Activated naive CD8-positive, alpha-beta T cell treated with anti-CD3 and anti-CD28 coated beads, Interleukin-2, amount 10 ng/mL, durations not matched to agents 7 days and 5 days (primary cell): ENCODE data around the gene ATP9B. TPM values are rescaled to one million over a fixed set of nuclear protein-coding genes. Genes with fewer than 3 reads are reported as not detected.

Experiments
- ATAC-seq: fragments of 150-1000 bp; cut with Tn5 transposase; one replicate; pipeline ENCODE4 v1.10.0; 2021; ENCODE audit warnings: low read depth, moderate library complexity
- POLR2A ChIA-PET: fragments of 350-600 bp; sonication (Branson Sonifier 250); formaldehyde crosslinking; loops from one replicate; lab custom pipeline; 2021; ENCODE audit warnings: antibody characterized with exemption; lab: Charles Lee
- DNase-seq: peaks from one replicate; pipeline ENCODE4 v3.0.0; 2021
- H3K27ac Mint-ChIP-seq: one replicate; pipeline ENCODE4 v1.8.0; 2022; ENCODE audit warnings: mild to moderate bottlenecking, mixed read lengths
- H3K27me3 Mint-ChIP-seq: one replicate; pipeline ENCODE4 v1.8.0; 2022; ENCODE audit warnings: mild to moderate bottlenecking, moderate library complexity, mixed read lengths
- H3K36me3 Mint-ChIP-seq: one replicate; pipeline ENCODE4 v1.8.0; 2021; ENCODE audit warnings: mild to moderate bottlenecking, mixed read lengths
- H3K4me1 Mint-ChIP-seq: one replicate; pipeline ENCODE4 v1.8.0; 2021; ENCODE audit warnings: mixed read lengths
- H3K4me3 Mint-ChIP-seq: one replicate; pipeline ENCODE4 v1.8.0; 2022; ENCODE audit warnings: mild to moderate bottlenecking, moderate library complexity, mixed read lengths
- H3K9me3 Mint-ChIP-seq: one replicate; pipeline ENCODE4 v1.8.0; 2021; ENCODE audit warnings: mixed read lengths
- total RNA-seq, 2 experiments: library from RNA; stranded (reverse); gene quantifications; one replicate each; pipeline ENCODE4 v1.2.3, GENCODE V29; 2021

Gene ATP9B
- total RNA-seq, 2 experiments from 2014 or later = 34.2 to 39.0 TPM

DNA sequence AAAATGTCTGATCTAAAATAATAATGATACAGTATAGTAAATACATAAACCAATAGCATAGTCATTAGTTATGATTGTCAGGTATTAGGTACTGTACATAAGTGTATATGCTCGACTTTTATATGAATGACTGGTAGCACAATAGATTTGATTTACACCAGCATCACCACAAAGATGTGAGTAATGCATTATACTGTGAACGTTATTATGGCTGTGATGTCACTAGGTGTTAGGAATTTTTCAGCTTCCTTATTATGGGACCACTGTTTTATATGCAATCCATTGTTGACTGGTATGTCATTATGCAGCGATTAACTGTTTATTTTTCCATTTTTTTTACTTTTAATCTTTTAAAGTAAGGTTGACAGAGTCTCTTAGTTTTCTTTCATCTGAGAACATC, 23.7 kb downstream of the ATP9B start:
- no peak overlapping the region for H3K4me3 Mint-ChIP-seq
- ATAC-seq (no peak), DNase-seq (no peak)
- H3K36me3 Mint-ChIP-seq = peaks cover 14% of the 10 kb centered on the region
- H3K4me1 Mint-ChIP-seq = peaks cover 7% of the 10 kb centered on the region
- H3K27me3 Mint-ChIP-seq = no peaks in the 10 kb centered on the region
- no peaks in the 10 kb centered on the region for H3K9me3 Mint-ChIP-seq
- no peak overlapping the region for H3K27ac Mint-ChIP-seq
- POLR2A ChIA-PET = no interaction called here

GRCh38 chr18:79093986-79094385, 24.8 kb downstream of the ATP9B start:
- POLR2A ChIA-PET = no interaction called here
- Mint-ChIP-seq H3K4me1 (peaks cover 7% of the 10 kb centered on the region), H3K9me3 (peaks cover 1% of the 10 kb centered on the region)

GRCh38 chr18:79095216-79095615, 26.0 kb downstream of the ATP9B start:
- peaks cover 1% of the 10 kb centered on the region for H3K9me3 Mint-ChIP-seq
- ATAC-seq (no peak), DNase-seq (no peak)
- POLR2A ChIA-PET = no interaction called here
- peaks cover 22% of the 10 kb centered on the region for H3K36me3 Mint-ChIP-seq
- peaks cover 7% of the 10 kb centered on the region for H3K4me1 Mint-ChIP-seq
- no peaks in the 10 kb centered on the region for H3K27me3 Mint-ChIP-seq
- H3K4me3 Mint-ChIP-seq = no peak overlapping the region
- H3K27ac Mint-ChIP-seq = no peak overlapping the region

More at GRCh38 chr18:79093986-79094385, 24.8 kb downstream of the ATP9B start:
- Mint-ChIP-seq H3K27me3 (no peaks in the 10 kb centered on the region), H3K27ac (no peak overlapping the region), H3K36me3 (peaks cover 16% of the 10 kb centered on the region), H3K4me3 (no peak overlapping the region)
- no peak for DNase-seq
- no peak for ATAC-seq

DNA sequence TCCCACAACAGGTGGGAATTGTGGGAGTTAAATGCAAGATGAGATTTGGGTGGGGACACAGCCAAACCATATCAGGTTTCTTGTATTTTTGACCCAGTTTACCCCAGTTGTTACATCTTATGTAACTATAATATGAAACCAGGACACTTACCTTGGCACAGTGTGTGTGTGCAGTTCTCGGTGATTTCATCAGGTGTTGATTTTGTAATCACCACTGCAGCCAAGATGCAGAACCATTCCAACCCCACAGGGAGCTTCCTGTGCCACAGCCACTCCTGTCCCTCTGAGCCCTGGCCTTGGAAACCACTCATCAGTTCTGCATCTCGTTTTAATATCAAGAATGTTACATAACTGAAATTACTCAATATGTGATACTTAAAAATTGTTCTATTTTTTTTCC, 31.8 kb downstream of the ATP9B start:
- H3K27ac Mint-ChIP-seq = no peak overlapping the region
- peaks cover 9% of the 10 kb centered on the region for H3K4me1 Mint-ChIP-seq
- H3K36me3 Mint-ChIP-seq = peaks cover 38% of the 10 kb centered on the region
- H3K4me3 Mint-ChIP-seq = no peak overlapping the region
- peaks cover 1% of the 10 kb centered on the region for H3K9me3 Mint-ChIP-seq
- no peaks in the 10 kb centered on the region for H3K27me3 Mint-ChIP-seq
- POLR2A ChIA-PET = no interaction called here
- DNase-seq (no peak), ATAC-seq (no peak)

DNA sequence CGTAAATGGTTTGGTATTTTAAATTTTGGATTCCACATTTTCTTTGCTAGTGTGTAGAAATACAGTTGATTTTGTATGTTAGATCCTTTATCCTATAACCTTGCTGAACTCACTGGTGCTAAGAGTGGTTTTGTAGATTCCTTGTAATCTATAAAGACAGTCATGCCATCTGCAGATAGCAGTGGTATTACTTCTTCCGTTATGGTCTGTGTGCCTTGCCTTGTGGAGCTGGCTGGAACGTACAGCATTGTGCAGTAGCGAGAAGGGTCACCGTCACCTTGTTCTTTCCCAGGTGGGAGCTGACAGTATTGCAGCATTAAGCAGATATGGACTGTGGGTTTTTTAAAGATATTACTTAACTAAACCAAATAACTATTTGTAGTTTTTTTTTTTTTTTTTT, 33.7 kb downstream of the ATP9B start:
- Mint-ChIP-seq H3K36me3 (peaks cover 33% of the 10 kb centered on the region), H3K4me3 (no peak overlapping the region), H3K9me3 (peaks cover 1% of the 10 kb centered on the region), H3K27ac (no peak overlapping the region), H3K4me1 (peaks cover 10% of the 10 kb centered on the region), H3K27me3 (no peaks in the 10 kb centered on the region)
- ATAC-seq (no peak), DNase-seq (no peak)
- POLR2A ChIA-PET = no interaction called here

DNA sequence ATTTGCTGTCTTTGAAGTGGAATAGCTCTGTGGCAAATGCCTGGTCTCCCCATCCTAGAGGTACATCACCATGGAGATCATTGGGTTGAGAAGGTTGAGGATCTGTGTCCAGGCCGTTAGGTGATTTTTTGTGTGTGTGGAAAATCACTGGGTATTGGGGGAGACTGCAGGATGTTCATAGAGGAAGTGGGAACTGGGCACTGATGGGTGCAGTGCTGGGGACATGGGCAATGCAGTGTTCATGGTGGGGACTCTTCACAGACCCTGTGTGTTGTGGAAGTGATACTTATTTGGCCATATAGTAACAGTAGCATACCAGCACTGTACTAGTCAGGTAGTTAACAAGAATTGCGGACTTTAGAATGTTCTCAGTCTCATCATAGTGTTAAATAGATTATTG, 34.9 kb downstream of the ATP9B start:
- no peak for DNase-seq
- Mint-ChIP-seq H3K4me3 (no peak overlapping the region), H3K27ac (no peak overlapping the region), H3K4me1 (peaks cover 11% of the 10 kb centered on the region), H3K27me3 (no peaks in the 10 kb centered on the region), H3K36me3 (peaks cover 28% of the 10 kb centered on the region), H3K9me3 (no peaks in the 10 kb centered on the region)
- no peak for ATAC-seq
- POLR2A ChIA-PET = no interaction called here

- Mint-ChIP-seq H3K4me1 (peaks cover 11% of the 10 kb centered on the region), H3K36me3 (peaks cover 22% of the 10 kb centered on the region)
- POLR2A ChIA-PET = no interaction called here
Measured at GRCh38 chr18:79105455-79105854, 36.3 kb downstream of the ATP9B start.

GRCh38 chr18:79106084-79106483, 36.9 kb downstream of the ATP9B start:
- Mint-ChIP-seq H3K9me3 (no peaks in the 10 kb centered on the region), H3K4me1 (peaks cover 11% of the 10 kb centered on the region), H3K36me3 (peaks cover 17% of the 10 kb centered on the region), H3K27ac (no peak overlapping the region), H3K4me3 (no peak overlapping the region), H3K27me3 (no peaks in the 10 kb centered on the region)
- DNase-seq = no peak
- POLR2A ChIA-PET = no interaction called here
- ATAC-seq = no peak

More at GRCh38 chr18:79105455-79105854, 36.3 kb downstream of the ATP9B start:
- DNase-seq = no peak
- no peaks in the 10 kb centered on the region for H3K9me3 Mint-ChIP-seq
- no peak overlapping the region for H3K27ac Mint-ChIP-seq
- no peak overlapping the region for H3K4me3 Mint-ChIP-seq
- no peak for ATAC-seq
- H3K27me3 Mint-ChIP-seq = no peaks in the 10 kb centered on the region

DNA sequence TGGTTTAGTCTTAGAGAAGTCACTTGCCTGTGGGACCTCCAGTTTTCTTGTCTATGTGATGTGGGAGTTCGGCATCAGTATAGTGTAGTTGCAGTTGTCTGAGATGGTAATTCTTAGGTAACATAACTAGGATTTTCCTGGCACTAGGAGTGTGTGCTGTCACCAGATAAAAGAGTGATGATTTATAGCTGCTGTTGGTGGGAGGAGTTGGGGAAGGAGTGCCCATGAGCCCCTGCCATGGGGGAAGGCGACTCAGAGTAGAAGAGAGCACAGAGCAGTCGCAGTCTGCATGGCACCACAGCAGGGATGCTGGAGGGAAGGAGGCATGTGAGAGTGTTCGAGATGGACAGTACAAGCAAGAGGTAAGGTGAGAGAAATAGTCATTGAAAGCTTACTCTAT, 38.7 kb downstream of the ATP9B start:
- POLR2A ChIA-PET = no interaction called here
- no peak overlapping the region for H3K27ac Mint-ChIP-seq
- no peak for DNase-seq
- no peak overlapping the region for H3K4me3 Mint-ChIP-seq
- H3K27me3 Mint-ChIP-seq = no peaks in the 10 kb centered on the region
- no peak for ATAC-seq
- no peaks in the 10 kb centered on the region for H3K9me3 Mint-ChIP-seq
- peaks cover 11% of the 10 kb centered on the region for H3K4me1 Mint-ChIP-seq
- peaks cover 6% of the 10 kb centered on the region for H3K36me3 Mint-ChIP-seq

DNA sequence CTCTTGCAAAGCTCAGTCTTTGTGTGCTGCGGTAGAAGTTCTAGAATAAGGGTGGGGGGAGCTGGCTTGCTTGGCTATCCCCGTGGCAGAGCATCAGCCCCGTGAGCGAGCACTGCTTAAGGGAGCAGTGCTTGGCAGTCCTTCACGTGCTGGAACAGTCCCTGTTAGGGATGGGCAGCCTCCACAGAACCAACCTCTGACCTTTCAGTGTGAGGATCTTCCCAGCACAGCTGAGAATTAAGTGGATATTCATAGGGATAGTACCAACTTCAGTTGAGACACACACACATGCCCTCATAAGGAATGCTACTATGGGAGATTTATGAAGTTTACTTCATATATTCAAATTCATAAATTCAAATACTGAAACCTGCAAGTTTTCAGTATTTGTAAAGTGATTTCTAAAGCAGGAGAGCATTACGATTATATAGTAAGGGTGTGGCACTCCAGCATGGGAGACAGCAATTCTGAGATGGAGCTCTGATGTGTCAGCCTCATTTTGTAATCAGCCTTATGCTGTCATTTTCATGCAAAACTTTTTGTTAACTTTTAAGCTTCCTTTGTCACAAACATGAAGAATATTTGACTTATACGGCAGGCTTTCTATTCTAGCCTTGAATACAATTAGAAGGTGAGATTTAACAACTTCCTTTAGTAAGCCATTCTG, 39.5 kb downstream of the ATP9B start:
- Mint-ChIP-seq H3K4me1 (peaks cover 6% of the 10 kb centered on the region), H3K27ac (no peak overlapping the region), H3K4me3 (no peak overlapping the region), H3K27me3 (no peaks in the 10 kb centered on the region), H3K36me3 (peaks cover 8% of the 10 kb centered on the region), H3K9me3 (no peaks in the 10 kb centered on the region)
- ATAC-seq (no peak), DNase-seq (no peak)
- POLR2A ChIA-PET = interaction anchor here (0.6 kb wide), 1 partner anchor 45 kb away, joined by 3 read pairs; no protein-coding TSS in a partner anchor

GRCh38 chr18:79111483-79111882, 42.3 kb downstream of the ATP9B start:
- POLR2A ChIA-PET = no interaction called here
- Mint-ChIP-seq H3K9me3 (peaks cover 1% of the 10 kb centered on the region), H3K36me3 (peaks cover 16% of the 10 kb centered on the region), H3K4me3 (no peak overlapping the region), H3K27me3 (no peaks in the 10 kb centered on the region), H3K27ac (no peak overlapping the region), H3K4me1 (peaks cover 2% of the 10 kb centered on the region)
- ATAC-seq = no peak
- DNase-seq = no peak

DNA sequence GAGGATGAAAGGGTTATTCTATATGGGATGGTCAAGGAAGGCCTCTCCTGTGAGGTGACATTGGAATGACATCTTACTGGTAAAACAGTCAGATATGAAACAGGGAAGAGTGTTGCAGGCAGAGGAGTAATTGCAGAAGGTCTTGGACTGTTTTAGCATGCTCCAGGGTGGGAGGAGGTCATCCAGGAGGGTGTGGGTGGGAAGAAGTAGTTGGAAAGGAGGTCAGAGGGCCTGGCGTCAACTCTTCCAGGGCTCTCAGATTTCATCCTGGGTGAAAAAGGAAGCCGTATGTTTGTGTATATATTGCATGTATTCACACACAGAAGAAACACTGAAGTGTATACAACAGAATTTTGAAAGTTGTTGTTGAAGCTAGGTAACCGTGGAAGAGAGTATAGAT, 48.2 kb downstream of the ATP9B start:
- H3K4me3 Mint-ChIP-seq = no peak overlapping the region
- ATAC-seq (no peak), DNase-seq (no peak)
- peaks cover 22% of the 10 kb centered on the region for H3K36me3 Mint-ChIP-seq
- no peaks in the 10 kb centered on the region for H3K4me1 Mint-ChIP-seq
- no peaks in the 10 kb centered on the region for H3K27me3 Mint-ChIP-seq
- no peak overlapping the region for H3K27ac Mint-ChIP-seq
- POLR2A ChIA-PET = no interaction called here
- peaks cover 1% of the 10 kb centered on the region for H3K9me3 Mint-ChIP-seq

GRCh38 chr18:79117788-79118187, 48.6 kb downstream of the ATP9B start:
- POLR2A ChIA-PET = no interaction called here
- H3K36me3 Mint-ChIP-seq = peaks cover 24% of the 10 kb centered on the region
- no peak overlapping the region for H3K27ac Mint-ChIP-seq
- H3K27me3 Mint-ChIP-seq = no peaks in the 10 kb centered on the region
- no peak overlapping the region for H3K4me3 Mint-ChIP-seq
- no peak for DNase-seq
- peaks cover 1% of the 10 kb centered on the region for H3K9me3 Mint-ChIP-seq
- no peak for ATAC-seq
- no peaks in the 10 kb centered on the region for H3K4me1 Mint-ChIP-seq

- Mint-ChIP-seq H3K27me3 (no peaks in the 10 kb centered on the region), H3K4me3 (no peak overlapping the region)
- POLR2A ChIA-PET = no interaction called here
Measured at GRCh38 chr18:79118797-79119196, 49.6 kb downstream of the ATP9B start.

More at GRCh38 chr18:79118797-79119196, 49.6 kb downstream of the ATP9B start:
- no peak for ATAC-seq
- no peak for DNase-seq
- Mint-ChIP-seq H3K9me3 (peaks cover 1% of the 10 kb centered on the region), H3K36me3 (peaks cover 25% of the 10 kb centered on the region), H3K4me1 (no peaks in the 10 kb centered on the region), H3K27ac (no peak overlapping the region)
